HG02763 (cell line): ENCODE results near the gene ERC2.
"Not testable (repeated sequence)": the region's sequence is repeated elsewhere in the genome, so short reads cannot be mapped to it uniquely, and the experiment has no call there.

Source experiments
- ATAC-seq: cut with Tn5 transposase; IDR thresholded peaks from one replicate; pipeline ENCODE4 v1.9.1; 2021; ENCODE audit warnings: mild to moderate bottlenecking, moderate library complexity; ENCODE audit not compliant: unreplicated experiment

Gene ERC2

GRCh38 chr3:56468184-56469106 lies at the start of gene ERC2:
Gene ERC2 (minus strand): TSS chr3:56468467.
- no peak for ATAC-seq

- ATAC-seq = no peak
Measured at GRCh38 chr3:56502738-56503137, 34.5 kb upstream of the ERC2 start.

DNA sequence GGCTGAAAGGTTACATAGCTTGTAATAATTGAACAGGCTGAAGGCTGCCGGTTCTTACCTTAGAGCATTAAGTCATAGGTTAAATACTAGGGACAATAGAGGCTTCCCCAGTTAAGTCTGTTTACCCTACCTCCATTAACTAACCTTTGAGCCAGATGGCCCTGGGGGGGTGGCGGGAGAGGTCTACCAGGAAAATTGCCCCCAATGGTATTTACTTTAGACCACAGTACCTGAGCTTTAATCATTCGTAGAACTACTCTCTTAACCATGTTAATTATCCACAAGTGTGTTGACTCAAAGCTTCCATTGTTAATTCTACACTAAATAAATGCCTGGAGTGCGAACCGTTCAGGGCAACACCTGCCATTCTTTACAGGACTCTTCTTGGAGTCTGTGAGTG lies 28.1 kb upstream of the ERC2 start:
- ATAC-seq = not testable (repeated sequence)

DNA sequence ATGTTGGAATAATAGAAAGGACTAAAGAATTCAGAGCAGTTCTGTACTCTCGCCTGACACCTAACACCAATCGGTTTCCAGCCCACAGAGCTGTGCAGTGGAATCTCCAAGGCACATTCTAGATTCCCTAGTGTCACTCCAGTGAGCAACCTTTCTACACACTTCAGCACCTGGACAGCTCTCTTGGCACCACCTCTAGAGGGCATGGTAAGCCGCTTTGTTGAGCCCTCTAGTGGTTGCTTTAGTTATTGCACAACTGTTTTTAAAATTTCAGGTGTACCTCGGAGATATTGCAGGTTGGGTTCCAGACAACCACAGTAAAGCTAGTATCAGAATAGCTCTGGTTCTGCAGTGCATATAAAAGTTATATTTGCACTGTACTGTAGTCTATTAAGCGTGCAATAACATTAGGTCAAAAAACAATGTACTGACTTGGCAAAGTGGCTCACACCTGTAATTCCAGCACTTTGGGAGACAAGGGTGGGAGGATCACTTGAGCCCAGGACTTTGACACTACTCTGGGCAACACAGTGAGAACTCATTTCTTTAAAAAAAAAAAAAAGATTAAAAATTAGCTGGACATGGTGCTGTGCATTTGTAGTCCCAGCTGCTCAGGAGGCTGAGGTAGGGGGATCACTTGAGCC lies 26.5 kb upstream of the ERC2 start:
- peak; percentile 75 for ATAC-seq

GRCh38 chr3:56491566-56491965 lies 23.3 kb upstream of the ERC2 start:
- no peak for ATAC-seq

- ATAC-seq = no peak
Measured at GRCh38 chr3:56488812-56489600, 20.7 kb upstream of the ERC2 start.

DNA sequence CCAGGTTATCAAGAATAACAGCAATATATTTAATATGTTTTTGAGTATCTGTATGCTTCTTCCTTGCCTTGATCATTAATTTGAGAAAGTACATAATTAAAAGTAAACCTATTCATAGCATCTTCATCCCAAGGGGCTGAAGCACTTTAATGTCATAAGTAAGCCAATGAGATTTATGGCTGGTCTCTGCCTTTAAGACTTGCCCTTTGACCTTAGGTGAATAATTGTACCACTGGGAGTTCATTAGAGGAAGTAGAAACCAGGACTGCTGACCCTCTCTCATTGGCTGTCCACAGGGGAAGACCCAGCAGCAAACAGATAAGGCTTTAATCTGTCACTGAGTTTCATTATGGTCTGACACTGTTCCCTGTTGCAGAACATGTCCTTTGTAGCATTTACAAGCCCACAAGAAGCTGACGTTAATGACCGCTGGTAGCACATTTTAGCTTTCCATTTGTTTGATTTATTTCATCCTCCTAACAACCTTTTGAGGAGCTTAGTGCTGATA lies 16.3 kb upstream of the ERC2 start:
- no peak for ATAC-seq

GRCh38 chr3:56484122-56484521 lies 15.9 kb upstream of the ERC2 start:
- ATAC-seq = no peak

- no peak for ATAC-seq
Measured at GRCh38 chr3:56477646-56478045, 9.4 kb upstream of the ERC2 start.

DNA sequence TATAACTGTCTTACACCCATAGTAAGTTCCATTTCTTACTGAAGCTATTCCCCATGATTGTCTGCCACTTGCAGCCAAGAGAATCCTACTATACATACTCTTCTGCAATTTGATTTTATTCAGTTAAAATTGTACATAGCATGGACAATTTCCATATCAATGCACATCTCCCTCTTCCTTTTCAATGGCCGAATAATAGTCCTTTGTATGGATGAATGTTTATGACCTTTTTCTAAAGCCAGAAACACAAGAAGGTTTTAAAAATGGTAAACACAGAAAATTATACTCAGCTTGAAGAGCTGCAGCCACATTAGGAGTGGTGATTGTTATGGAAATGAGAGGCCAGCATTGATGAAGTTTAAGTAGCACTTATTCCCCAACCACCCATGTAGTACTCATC lies 8.5 kb upstream of the ERC2 start:
- no peak for ATAC-seq

- no peak for ATAC-seq
Measured at GRCh38 chr3:56471771-56472170, 3.5 kb upstream of the ERC2 start.

DNA sequence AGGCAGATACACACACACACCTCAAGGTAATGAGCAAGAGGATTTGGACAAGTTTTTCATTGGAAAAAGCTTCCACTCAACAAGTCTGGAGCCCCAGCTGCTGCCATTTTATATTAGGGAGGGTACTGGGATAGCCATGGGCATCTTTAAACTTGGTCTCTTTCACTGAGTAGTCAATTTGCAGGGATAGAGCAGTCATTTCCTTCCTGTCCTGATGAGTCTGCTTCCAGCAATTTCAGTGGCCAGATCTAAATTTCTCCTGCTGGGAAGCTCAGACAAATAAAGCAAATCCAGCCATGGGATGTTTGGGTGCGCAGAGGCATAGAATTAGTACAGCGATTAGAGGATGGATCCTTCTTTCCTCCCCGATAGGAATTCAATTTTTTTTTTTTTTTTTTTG lies 874 bp upstream of the ERC2 start:
- ATAC-seq = no peak

DNA sequence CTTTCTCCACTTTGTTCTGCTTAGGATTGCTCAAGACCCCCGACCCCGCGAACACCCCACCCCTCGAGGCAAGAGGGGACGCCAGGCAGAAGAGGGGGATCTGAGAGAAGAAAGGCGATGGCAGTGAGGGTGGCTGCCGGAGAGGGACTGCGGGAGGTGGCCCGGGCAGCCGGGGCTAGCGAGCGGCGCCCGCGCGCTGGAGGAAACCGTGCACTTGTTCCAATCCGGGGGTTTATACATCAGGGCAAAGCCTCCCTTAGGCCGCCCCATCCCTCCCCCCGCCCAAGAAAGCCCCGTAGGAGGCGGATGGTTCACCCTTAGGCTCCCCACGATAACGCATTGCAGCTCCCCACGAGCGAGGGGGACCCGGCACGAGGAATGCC lies 475 bp downstream of the ERC2 start:
- no peak for ATAC-seq

DNA sequence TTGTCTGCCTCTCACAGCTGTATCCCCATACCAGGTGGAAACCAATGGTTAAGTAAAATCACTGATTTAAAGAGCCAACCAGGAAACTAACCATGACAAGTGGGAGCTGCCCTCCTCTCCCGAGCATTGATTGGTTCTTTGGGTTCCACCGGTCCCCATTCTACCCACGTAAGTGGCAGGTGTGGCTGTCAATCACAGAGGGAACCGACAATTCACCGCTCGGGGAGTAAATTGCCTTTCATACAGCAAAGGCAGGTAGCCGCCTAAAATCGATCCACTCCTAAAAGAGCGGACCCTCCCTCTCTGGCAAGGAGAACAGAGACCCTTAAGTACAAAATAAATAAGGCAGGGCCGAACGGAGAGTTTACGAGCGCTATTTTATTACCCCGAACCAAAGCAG lies 1.2 kb downstream of the ERC2 start:
- ATAC-seq = no peak

GRCh38 chr3:56459719-56460118 lies 8.5 kb downstream of the ERC2 start:
- no peak for ATAC-seq

- no peak for ATAC-seq
Measured at GRCh38 chr3:56459104-56459496, 9.2 kb downstream of the ERC2 start.

DNA sequence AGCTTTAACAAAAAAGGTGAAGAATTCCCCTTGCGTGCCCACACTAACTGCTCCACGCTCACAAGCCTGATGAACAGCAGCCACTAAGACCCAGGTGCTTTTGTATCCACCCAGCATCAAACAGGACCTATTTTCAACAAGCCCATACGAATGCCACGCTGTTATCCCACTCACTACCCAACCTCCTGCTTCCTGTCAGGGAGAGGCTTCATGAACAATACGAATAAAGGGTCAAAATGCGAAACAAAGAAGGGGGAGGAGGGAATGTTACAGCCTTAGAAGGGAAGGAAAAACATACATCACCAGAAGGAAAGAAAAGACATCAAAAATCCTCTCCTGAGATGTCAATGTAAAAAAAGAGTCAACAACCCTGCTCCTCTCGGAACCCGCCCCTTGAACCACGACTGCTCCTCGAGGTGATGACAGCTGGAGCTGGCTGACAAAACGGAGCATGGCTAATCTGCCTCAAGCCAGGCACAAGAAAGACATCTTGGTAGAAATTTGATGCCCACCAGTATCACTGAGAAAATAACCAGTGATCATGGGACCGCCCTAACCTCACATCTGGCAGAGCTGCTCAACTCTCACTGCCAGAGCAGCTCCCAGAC lies 9.7 kb downstream of the ERC2 start:
- no peak for ATAC-seq

GRCh38 chr3:56456117-56456516 lies 12.2 kb downstream of the ERC2 start:
- no peak for ATAC-seq

DNA sequence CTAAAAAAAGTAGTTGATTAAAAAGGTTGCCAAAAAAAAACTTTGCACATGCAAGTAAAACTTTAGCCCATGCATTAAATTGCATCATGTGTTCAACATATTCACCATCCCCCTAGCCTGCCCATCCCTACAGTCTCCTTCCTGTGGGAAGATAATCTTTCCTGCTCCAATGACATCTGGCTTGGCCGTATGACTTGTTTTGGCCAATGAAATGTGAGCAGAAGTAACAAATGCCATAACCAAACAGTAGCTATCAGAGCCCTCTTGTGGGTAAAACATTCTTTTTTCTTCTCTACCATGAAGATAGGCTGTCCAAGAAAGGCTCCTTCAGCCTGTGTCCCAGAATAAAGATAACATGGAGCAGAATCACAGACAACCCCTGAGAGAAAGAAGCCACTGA lies 15.3 kb downstream of the ERC2 start:
- no peak for ATAC-seq

- no peak for ATAC-seq
Measured at GRCh38 chr3:56452085-56452484, 16.2 kb downstream of the ERC2 start.

DNA sequence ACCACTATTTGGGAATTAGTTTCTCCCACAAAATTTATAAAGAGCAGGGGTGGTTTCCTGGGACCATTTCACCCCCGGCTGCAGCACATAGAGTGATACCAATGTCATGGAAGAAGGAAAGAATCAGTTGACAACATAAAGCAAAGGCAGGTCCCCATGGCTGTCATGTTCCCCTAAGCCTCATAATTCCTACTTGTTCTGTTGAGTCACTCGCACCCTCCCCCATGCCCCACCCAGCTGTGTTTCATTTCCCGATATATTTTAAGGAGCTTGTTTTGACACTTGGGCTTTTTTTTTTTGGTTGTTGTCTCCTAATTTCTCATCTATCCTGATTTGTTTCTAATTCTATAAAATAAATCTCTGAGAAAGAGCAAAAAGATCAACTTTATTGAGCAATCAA lies 24.9 kb downstream of the ERC2 start:
- ATAC-seq = no peak
